ENCODE data around the gene GARIN3. TPM values are rescaled to one million over a fixed set of nuclear protein-coding genes. Genes with fewer than 3 reads are reported as not detected.

GARIN3 gene
- total RNA-seq, 1 donor = not detected

DNA sequence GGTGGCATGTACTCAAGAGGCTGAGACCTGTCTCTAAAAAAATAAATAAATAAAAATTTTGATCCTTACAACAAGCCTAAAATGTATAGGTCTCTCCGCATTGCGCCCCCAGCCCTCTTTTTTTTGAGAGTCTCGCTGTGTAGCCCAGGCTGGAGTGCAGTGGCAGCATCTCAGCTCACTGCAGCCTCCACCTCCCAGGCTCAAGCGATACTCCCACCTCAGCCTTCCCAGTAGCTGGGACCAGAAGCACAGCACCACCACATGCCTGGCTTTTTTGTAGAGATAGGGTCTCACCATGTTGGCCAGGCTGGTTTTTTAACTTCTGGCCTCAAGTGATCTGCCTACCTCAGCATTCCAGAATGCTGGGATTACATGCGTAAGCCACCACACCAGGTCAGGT is 2.2 kb upstream of the GARIN3 start:
- H3K4me3 ChIP-seq (ENCODE audit: low read depth, low read length) = no peak overlapping the region
- TF ChIP-seq, protein P1, sequence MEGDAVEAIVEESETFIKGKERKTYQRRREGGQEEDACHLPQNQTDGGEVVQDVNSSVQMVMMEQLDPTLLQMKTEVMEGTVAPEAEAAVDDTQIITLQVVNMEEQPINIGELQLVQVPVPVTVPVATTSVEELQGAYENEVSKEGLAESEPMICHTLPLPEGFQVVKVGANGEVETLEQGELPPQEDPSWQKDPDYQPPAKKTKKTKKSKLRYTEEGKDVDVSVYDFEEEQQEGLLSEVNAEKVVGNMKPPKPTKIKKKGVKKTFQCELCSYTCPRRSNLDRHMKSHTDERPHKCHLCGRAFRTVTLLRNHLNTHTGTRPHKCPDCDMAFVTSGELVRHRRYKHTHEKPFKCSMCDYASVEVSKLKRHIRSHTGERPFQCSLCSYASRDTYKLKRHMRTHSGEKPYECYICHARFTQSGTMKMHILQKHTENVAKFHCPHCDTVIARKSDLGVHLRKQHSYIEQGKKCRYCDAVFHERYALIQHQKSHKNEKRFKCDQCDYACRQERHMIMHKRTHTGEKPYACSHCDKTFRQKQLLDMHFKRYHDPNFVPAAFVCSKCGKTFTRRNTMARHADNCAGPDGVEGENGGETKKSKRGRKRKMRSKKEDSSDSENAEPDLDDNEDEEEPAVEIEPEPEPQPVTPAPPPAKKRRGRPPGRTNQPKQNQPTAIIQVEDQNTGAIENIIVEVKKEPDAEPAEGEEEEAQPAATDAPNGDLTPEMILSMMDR (IDR thresholded peaks at IDR 0.05; ENCODE audit: insufficient read depth, low read depth, low read length) = no peak
- no peak for DNase-seq (ENCODE audit: low read depth)

DNA sequence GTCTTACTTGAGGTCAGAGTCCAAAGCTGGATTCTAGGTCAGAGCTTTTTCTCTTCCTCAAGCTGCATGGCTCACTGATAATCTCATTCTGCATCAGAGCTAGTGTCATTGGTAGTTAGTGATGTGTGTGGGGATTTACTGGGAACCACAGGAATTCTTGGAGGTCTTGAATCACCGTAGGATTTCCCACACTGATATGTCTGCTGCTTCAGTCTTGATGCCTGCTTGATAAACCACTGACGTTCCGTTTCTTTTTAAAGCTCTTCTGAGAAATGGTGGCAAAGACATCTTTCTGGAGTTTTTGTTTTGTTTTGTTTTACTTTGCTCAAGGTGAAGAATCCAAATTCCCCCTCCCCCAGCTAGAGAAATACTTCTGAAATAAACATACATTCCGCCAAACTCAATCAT is 1.2 kb upstream of the GARIN3 start:
- TF ChIP-seq, protein P1 (IDR thresholded peaks at IDR 0.05; ENCODE audit: insufficient read depth, low read depth, low read length) = no peak
- peak; percentile 78 for DNase-seq (ENCODE audit: low read depth)
- no peak overlapping the region for H3K4me3 ChIP-seq (ENCODE audit: low read depth, low read length)

DNA sequence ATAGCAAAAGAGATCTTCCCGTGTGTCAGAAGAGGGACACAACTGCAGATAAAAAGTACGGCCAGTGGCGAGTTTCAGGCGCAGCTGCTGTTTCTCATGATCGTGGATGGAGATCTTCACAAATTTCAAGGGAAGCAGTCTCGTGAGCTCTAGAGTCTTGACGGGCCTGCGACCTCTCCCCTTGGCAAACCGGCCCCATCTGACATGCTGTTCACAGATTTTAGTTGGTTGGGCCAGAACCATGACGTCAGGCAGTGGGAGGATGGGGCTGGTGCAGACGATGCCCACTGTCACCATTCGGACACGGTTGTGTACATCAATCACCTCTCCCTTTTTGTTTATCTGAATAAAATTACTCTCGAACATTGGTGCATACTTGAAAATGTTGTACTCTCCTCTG is 396 bp downstream of the GARIN3 start:
- TF ChIP-seq, protein P1 (IDR thresholded peaks at IDR 0.05; ENCODE audit: insufficient read depth, low read depth, low read length) = no peak
- no peak overlapping the region for H3K4me3 ChIP-seq (ENCODE audit: low read depth, low read length)
- DNase-seq (ENCODE audit: low read depth) = no peak

DNA sequence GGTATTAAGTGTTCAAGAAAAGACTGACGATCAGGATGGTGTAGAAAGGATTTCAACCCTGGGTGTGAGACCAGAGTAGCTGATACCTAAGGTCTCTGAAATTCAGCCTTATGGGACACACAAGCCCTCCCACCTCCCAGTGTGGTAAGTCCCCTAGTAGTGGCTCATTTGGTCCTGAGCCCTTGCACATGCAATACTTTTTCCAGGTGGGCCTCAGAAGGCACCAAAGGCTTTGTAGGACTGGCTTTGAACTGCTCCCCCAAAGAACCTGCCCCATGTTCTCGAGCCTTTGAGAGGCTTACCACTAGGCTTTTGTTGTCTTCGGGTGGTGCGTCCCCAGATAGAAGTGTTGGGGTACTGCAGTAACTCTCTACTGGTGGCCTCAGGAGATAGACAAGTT is 803 bp downstream of the GARIN3 start:
- TF ChIP-seq, protein P1 (IDR thresholded peaks at IDR 0.05; ENCODE audit: insufficient read depth, low read depth, low read length) = no peak
- no peak overlapping the region for H3K4me3 ChIP-seq (ENCODE audit: low read depth, low read length)
- no peak for DNase-seq (ENCODE audit: low read depth)

DNA sequence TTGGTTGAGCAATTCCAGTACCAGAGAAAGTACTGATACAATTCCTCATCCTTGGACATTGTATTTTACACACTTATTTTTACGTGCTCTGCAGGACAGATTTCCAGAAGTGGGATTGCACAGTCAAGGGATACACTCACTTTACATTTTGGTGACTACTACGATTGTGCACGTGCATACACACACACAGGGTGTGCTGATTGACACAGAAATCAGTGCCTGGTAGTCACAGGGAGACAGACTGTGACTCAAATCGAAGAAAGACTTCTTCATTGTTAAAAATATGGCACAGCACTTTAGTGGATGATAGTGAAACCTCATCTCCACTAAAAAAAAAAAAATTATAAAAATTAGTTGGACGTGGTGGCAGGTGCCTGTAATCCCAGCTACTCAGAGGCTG is 1.5 kb downstream of the GARIN3 start:
- TF ChIP-seq, protein P1 (IDR thresholded peaks at IDR 0.05; ENCODE audit: insufficient read depth, low read depth, low read length) = no peak
- no peak for DNase-seq (ENCODE audit: low read depth)
- no peak overlapping the region for H3K4me3 ChIP-seq (ENCODE audit: low read depth, low read length)

DNA sequence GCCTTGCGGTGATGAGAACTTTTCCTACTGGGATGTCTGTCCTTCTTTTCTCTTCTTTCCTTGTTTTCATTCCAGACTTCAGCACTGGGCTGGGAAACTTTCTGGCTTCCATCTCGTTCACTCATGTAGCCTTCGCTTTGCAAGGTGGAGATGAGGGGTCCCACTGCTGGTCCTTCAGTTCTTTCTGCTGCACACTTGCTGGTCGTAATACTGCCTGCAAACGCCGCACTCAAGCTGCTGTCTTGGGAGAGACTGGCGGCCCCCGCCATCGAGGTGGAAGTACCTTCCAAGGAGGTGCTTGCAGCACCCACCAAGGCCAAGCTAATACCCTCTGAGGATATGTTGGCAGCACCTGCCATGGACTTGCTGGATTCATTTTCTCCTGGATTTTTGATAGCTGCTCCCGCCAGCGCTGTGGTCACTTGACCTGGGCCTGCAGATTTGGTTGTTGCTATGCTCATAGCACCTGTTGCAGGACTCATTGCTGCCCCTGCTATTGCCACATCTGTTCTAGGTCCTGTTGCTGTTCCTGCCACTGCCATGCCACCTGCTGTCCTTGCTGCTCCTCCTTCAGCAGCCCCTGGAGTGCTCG is 3.0 kb downstream of the GARIN3 start:
- TF ChIP-seq, protein P1 (IDR thresholded peaks at IDR 0.05; ENCODE audit: insufficient read depth, low read depth, low read length) = no peak
- no peak overlapping the region for H3K4me3 ChIP-seq (ENCODE audit: low read depth, low read length)
- no peak for DNase-seq (ENCODE audit: low read depth)

DNA sequence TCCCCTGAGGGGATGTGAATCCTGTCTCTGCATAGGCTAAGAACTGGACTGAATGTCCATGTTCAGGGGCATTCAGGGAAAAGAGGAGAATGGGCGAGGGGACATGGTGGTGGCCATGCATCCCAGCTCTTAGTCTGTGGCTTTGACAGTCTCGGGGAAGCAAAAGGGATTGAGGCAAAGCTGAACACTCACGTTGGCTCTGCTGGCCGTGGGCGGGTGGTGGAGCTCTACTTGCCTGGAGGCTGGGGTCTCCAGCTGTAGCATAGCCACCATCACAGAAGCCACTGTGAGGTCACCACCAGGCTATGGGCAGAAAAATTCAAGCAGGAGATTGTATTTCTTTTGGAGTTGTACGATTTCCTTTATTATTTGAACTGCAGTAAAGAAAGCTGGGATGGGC is 4.1 kb downstream of the GARIN3 start:
- TF ChIP-seq, protein P1 (IDR thresholded peaks at IDR 0.05; ENCODE audit: insufficient read depth, low read depth, low read length) = no peak
- DNase-seq (ENCODE audit: low read depth) = no peak
- H3K4me3 ChIP-seq (ENCODE audit: low read depth, low read length) = no peak overlapping the region

Measured in fibroblast of villous mesenchyme (primary cell).